Omental fat pad (tissue), 4 donors: ENCODE results near the gene MROH2B. TPM values are rescaled to one million over a fixed set of nuclear protein-coding genes. Genes with fewer than 3 reads are reported as not detected.

Source experiments
- ATAC-seq: fragments of 150-250 bp; one replicate; pipeline ENCODE4 v1.9.1; 2016; ENCODE audit warnings: mild to moderate bottlenecking, moderate library complexity; ENCODE audit not compliant: low FRiP score
- DNase-seq: peaks from one replicate; pipeline ENCODE4 v3.0.0-alpha.2; 2019; ENCODE audit warnings: low spot score
- total RNA-seq, 4 donors: library from RNA; depleted of rRNA; stranded (reverse); fragments of >200 nt; gene quantifications; one replicate each; pipeline ENCODE4 v1.1.0, GENCODE V29; 2016
- TF ChIP-seq, protein P1 (sequence below), 3 donors: fragments of 450-650 bp; IDR thresholded peaks; one replicate each; pipeline ENCODE4 v1.5.1; 2016 to 2017; ENCODE audit warnings: antibody characterized with exemption in 3 of 3, mild to moderate bottlenecking in 3 of 3, moderate library complexity in 2 of 3

Gene MROH2B
- total RNA-seq, 4 donors from 2014 or later, result not detected

DNA sequence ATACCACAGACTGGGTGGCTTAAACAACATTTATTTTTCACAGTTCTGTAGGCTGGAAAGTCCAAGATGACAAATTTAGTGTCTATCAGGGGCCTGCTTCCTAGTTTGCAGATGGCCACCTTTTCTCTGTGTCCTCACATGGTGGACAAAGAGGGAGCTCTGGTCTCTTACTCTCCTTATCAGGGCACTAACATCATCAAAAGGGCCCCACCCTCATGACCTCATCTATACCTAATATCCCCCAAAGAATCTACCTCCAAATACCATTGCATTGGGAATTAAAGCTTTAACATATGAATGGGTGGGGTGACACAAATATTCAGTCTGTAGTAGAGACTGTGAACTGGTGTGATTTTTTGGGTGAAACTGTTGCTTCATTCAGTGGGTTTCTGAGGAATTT, 83.8 kb downstream of the MROH2B start:
- ATAC-seq, result no peak
- no peak for DNase-seq
- TF ChIP-seq, protein P1, sequence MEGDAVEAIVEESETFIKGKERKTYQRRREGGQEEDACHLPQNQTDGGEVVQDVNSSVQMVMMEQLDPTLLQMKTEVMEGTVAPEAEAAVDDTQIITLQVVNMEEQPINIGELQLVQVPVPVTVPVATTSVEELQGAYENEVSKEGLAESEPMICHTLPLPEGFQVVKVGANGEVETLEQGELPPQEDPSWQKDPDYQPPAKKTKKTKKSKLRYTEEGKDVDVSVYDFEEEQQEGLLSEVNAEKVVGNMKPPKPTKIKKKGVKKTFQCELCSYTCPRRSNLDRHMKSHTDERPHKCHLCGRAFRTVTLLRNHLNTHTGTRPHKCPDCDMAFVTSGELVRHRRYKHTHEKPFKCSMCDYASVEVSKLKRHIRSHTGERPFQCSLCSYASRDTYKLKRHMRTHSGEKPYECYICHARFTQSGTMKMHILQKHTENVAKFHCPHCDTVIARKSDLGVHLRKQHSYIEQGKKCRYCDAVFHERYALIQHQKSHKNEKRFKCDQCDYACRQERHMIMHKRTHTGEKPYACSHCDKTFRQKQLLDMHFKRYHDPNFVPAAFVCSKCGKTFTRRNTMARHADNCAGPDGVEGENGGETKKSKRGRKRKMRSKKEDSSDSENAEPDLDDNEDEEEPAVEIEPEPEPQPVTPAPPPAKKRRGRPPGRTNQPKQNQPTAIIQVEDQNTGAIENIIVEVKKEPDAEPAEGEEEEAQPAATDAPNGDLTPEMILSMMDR (IDR thresholded peaks at IDR 0.05), result no peak

DNA sequence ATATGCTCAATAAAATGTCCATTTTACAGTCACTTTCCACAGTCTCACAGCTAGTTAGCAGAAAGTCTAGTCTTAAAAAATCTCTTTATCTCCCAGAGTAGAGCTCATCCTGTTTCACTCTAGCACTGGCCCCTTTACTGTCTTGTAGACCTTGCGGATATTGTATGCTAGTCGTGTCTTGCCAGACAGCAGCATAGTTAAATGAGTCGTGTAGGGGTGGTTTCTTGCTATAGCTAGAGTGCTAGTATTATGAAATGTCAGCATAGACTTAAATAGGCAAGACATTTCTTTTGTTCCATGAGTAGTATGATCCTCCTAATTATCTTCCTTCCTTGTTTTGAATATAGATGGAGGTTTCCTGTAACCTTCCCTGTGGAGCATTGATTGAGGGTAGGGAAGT, 84.5 kb downstream of the MROH2B start:
- TF ChIP-seq, protein P1 (IDR thresholded peaks at IDR 0.05), result no peak
- DNase-seq, result no peak
- no peak for ATAC-seq

DNA sequence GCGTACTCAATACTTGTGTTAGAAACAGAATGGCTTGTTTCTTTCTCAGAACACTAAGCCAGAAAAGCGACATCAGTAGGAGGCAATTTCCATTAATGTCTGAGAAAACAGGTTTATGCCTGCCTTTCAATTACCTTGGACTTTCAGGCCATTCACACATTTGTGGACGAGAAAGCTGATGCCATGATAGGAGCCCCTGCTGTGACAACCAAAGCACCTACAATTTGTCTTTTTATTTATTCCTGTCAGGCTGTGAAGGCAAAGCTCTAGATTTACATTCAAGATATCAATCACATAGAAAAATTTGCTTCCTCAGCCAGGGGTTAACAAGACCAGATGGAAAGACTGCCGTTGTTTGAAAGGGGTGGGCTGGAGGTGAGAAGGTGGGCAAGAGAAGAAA, 85.6 kb downstream of the MROH2B start:
- TF ChIP-seq, protein P1 (IDR thresholded peaks at IDR 0.05), result no peak
- ATAC-seq, result no peak
- no peak for DNase-seq

DNA sequence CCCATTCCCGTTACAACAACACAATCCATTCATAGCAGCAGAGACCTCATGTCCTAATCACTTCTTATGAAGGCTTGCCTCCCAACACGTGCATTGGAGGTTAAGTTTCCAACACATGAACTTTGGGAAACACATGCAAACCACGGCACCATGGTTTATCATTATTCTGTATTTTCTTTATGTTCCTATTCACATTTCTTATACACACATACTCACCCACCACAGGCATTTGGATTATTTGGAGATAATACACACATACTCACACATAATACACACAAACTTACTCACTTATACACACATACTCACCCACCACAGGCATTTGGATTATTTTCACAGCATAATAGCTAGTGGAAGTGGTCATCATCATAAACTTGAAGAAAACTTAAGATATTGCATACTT, 86.3 kb downstream of the MROH2B start:
- ATAC-seq (no peak), DNase-seq (no peak)
- TF ChIP-seq, protein P1 (IDR thresholded peaks at IDR 0.05), result no peak

DNA sequence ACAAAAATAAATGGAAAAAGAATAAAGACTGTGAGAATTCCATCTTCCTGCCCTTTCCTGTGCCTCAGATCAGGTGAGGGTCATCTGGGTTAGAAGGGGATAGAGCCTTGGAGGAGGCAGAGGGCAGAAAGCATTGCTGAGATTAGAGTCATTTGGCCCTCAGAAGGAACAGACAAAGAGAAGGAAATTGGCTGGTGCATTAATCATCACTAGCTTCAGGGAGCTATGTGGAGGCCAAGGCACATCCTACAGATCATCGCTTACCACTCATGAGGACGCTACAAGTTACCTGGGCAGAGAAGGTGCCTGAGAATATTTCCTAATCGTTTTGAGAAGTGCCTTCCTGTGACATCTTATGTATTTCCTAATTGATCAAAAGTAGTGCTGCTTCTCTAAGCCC, 87.4 kb downstream of the MROH2B start:
- TF ChIP-seq, protein P1 (IDR thresholded peaks at IDR 0.05), result no peak
- ATAC-seq (no peak), DNase-seq (no peak)

DNA sequence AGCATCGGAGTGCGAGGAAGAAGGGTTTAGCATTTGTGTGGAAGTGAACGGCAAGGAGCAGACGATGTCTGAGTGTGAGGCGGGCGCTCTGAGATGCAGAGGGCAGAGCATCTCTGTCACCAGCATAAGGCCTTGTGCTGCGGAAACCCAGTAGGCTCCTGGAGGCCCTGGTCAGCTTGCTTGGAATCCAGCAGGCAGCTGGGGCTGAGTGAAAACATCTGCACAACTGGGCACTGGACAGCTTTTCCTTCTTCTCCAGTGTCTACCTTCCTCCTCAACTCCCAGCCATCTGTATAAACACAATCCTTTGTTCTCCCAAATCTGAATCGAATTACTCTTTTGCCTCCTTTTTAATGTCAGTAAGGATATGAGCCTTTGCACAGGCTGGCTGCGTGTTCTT, 89.7 kb downstream of the MROH2B start:
- TF ChIP-seq, protein P1 (IDR thresholded peaks at IDR 0.05), result no peak
- DNase-seq, result no peak
- ATAC-seq, result no peak

- no peak for ATAC-seq
- TF ChIP-seq, protein P1 (IDR thresholded peaks at IDR 0.05), result no peak
These were observed 94.3 kb downstream of the MROH2B start for GRCh38 chr5:40976836-40977235.

More at GRCh38 chr5:40976836-40977235, 94.3 kb downstream of the MROH2B start:
- no peak for DNase-seq
